Neutrophil (primary cell): ENCODE measurements around the gene ZGRF1.

ENCODE experiments used
- H3K27ac ChIP-seq: fragments of 200-600 bp; sonication (generic); 2 replicates; pipeline ENCODE4 v1.5.1; 2016; ENCODE audit warnings: mild to moderate bottlenecking, moderate library complexity
- H3K27me3 ChIP-seq: fragments of 200-600 bp; sonication (generic); 2 replicates; pipeline ENCODE4 v1.6.0; 2016; ENCODE audit warnings: mild to moderate bottlenecking
- H3K36me3 ChIP-seq: fragments of 200-600 bp; sonication (generic); 2 replicates; pipeline ENCODE4 v1.5.1; 2017
- H3K4me1 ChIP-seq, 2 experiments: fragments of 200-600 bp in 1 of 2; sonication (generic) in 1 of 2; 1 replicate in 1 of 2; 2 replicates in 1 of 2; pipeline versions ENCODE4 v1.5.1 to v1.6.1; 2013 to 2016; ENCODE audit warnings: low read depth in 1 of 2, low read length in 1 of 2, mild to moderate bottlenecking in 1 of 2, moderate library complexity in 1 of 2; ENCODE audit not compliant: control insufficient read depth in 1 of 2, insufficient read depth in 1 of 2
- H3K4me3 ChIP-seq, 2 experiments: fragments of 200-600 bp in 1 of 2; sonication (generic) in 1 of 2; 1 replicate in 1 of 2; 2 replicates in 1 of 2; pipeline ENCODE4 v1.5.1; 2013 to 2016; ENCODE audit warnings: low read depth in 1 of 2, low read length in 1 of 2, mild to moderate bottlenecking in 1 of 2, moderate library complexity in 1 of 2
- H3K9me3 ChIP-seq: fragments of 200-600 bp; sonication (generic); 2 replicates; pipeline ENCODE4 v1.5.1; 2016
- CTCF ChIP-seq: fragments of 200-600 bp; sonication (generic); IDR thresholded peaks from 2 replicates; pipeline ENCODE4 v1.5.1; 2016; ENCODE audit warnings: antibody characterized with exemption

ZGRF1 gene

DNA sequence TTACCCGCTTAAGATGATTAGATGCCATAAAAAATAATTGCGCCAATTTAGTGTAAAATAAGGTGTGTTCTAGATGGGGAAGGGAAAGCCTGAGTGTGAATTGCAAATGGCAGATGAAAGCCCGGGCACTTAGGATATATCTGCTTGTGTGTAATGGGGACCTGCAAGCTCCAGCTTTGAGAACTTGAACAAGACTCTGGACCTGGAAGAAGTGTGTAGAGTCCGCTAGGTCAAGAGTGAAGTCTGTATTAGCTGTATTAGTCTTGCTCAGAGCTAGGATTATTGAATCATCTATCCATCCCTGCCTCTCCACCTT, 124.9 kb downstream of the ZGRF1 start:
- H3K4me3 ChIP-seq = no peak overlapping the region
- H3K36me3 ChIP-seq = no peaks in the 10 kb centered on the region
- peaks cover 100% of the 10 kb centered on the region for H3K27me3 ChIP-seq
- H3K9me3 ChIP-seq = no peaks in the 10 kb centered on the region
- peaks cover 33 to 53% of the 10 kb centered on the region in 2 experiments for H3K4me1 ChIP-seq
- TF ChIP-seq CTCF = no peak
- no peak overlapping the region for H3K27ac ChIP-seq

GRCh38 chr4:112511093-112511802, 125.5 kb downstream of the ZGRF1 start:
- Histone ChIP-seq H3K36me3 (no peaks in the 10 kb centered on the region), H3K27ac (no peak overlapping the region), H3K9me3 (no peaks in the 10 kb centered on the region), H3K4me3 (no peak overlapping the region), H3K27me3 (peaks cover 100% of the 10 kb centered on the region), H3K4me1 (peaks cover 30 to 48% of the 10 kb centered on the region in 2 experiments)
- no peak for TF ChIP-seq CTCF

DNA sequence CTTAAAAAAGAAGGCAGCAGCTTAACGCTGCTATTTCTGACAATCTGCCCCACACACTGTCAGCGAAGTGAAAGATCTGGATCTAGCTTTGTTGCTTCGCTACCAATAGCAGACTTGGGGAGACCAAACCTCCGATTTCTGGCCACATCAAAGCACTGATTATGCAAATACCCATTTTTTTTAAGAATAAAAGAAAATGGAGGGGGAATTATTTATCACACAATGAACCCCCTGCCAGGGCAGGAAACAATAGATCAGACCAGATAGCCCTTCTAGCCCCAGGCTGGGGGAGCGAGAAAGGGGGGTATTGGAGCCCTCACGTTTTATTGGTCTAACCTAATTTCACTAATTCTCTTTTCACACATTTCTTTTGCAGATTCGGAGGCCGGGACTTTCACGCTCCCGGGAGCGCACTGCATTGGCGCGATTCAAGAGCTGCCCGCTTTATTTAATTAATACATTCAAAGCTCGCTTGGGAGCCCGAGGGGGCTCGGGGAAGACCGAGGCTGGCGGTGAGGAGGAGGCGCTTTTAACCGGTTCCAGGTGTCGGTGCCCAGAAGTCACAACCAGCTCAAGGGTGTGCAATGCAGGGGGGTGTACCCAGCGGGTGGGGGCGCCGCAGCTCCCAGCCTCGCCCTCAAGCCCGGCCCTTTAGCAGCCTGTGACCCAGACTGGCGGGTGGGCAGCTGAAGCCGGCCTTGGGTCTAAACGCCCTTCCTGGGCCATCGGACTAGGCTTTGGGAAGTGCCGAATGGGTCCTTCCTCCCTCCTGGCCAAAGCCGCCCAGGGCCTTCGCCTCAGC, 126.2 kb downstream of the ZGRF1 start:
- no peaks in the 10 kb centered on the region for H3K9me3 ChIP-seq
- no peak overlapping the region for H3K27ac ChIP-seq
- peaks cover 24 to 41% of the 10 kb centered on the region in 2 experiments for H3K4me1 ChIP-seq
- H3K4me3 ChIP-seq = peak overlapping the region in 1 of 2 experiments; percentile 18
- no peak for TF ChIP-seq CTCF
- H3K27me3 ChIP-seq = peaks cover 100% of the 10 kb centered on the region
- no peaks in the 10 kb centered on the region for H3K36me3 ChIP-seq

DNA sequence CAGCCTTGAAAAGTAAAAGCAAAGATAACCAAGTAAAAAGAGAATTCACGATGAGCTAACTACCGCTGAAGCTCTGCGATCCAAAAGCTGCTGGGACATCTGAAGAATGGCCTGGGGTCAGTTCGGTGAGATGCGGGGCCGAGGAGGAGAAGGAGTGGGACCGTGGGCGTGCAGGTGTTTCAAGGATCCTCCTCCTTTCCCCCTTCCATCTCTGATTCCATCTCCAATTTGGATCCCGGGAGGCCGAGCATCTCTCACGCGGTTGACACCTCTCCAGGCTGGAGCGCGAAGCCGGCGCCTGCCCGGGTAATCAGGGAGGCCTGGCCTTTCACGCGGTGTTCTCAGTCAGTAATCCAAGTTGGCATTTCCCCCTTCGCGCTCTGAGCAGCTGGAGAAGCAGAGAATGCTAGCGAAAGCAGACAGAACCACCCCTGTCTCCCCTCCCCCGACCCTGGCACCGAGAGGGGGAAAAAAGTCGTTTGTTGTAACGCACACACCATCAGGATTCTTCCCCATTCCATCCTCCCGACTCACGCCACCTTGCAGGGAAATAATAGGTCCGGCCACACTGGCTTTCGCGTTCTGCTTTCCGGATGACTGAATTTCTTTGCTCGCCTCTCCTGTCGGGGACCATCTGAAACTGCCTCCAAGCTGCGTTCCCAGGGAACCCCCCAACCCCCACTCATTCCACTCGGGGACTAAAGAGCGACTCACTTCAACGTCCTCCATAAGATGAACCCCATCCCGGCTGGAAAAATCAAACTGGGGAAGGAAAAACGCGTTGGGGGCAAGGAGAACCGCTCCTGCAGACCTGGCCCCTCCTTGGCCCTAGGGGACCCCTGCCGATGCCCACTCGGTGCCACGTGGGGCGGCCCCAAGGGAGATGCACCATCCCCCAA, 127.2 kb downstream of the ZGRF1 start:
- no peaks in the 10 kb centered on the region for H3K36me3 ChIP-seq
- H3K27ac ChIP-seq = no peak overlapping the region
- no peaks in the 10 kb centered on the region for H3K9me3 ChIP-seq
- no peak for TF ChIP-seq CTCF
- H3K4me1 ChIP-seq = peaks cover 15 to 31% of the 10 kb centered on the region in 2 experiments
- H3K4me3 ChIP-seq = peak overlapping the region in 1 of 2 experiments; percentile 18
- H3K27me3 ChIP-seq = peaks cover 100% of the 10 kb centered on the region

DNA sequence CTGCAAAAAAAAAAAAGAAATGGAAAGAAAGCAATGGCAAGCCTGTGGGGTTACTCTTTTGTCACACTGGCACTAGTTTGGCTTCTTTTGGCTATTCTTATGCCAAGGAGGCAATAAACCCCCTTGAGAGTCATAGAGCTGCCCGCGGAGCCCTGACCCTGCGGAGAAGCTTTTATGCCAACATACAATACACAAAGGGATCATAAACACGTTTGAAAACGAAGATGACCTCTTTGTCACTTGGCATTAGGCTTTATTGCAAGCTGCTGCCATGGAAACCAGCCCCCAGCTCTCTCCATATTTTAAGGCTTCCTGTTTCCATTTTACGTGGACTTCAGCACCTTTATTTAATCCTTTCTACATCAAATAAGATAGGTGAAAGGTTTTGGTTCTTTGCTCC, 128.4 kb downstream of the ZGRF1 start:
- Histone ChIP-seq H3K4me1 (peaks cover 10 to 24% of the 10 kb centered on the region in 2 experiments), H3K27ac (no peak overlapping the region), H3K9me3 (no peaks in the 10 kb centered on the region), H3K27me3 (peaks cover 100% of the 10 kb centered on the region), H3K4me3 (no peak overlapping the region), H3K36me3 (no peaks in the 10 kb centered on the region)
- no peak for TF ChIP-seq CTCF
